Activated CD8-positive, alpha-beta T cell treated with anti-CD3 and anti-CD28 coated beads, Interleukin-2, amount 10 ng/mL, durations not matched to agents 7 days and 5 days (primary cell): ENCODE data around the gene SDK2. TPM values are rescaled to one million over a fixed set of nuclear protein-coding genes. Genes with fewer than 3 reads are reported as not detected.
"Not testable (repeated sequence)": the region's sequence is repeated elsewhere in the genome, so short reads cannot be mapped to it uniquely, and the experiment has no call there.

Experiments used
- ATAC-seq: fragments of 150-1000 bp; cut with Tn5 transposase; one replicate; pipeline ENCODE4 v1.10.0; 2021; ENCODE audit warnings: moderate library complexity
- CTCF ChIA-PET: fragments of 350-600 bp; sonication (Branson Sonifier 250); formaldehyde crosslinking; loops from one replicate; lab custom pipeline; 2021; ENCODE audit warnings: antibody characterized with exemption; lab: Charles Lee
- POLR2A ChIA-PET: fragments of 350-600 bp; sonication (Branson Sonifier 250); formaldehyde crosslinking; loops from one replicate; lab custom pipeline; 2021; ENCODE audit warnings: antibody characterized with exemption; lab: Charles Lee
- DNase-seq: peaks from one replicate; pipeline ENCODE4 v3.0.0-alpha.2; 2020
- H3K27ac Mint-ChIP-seq: one replicate; pipeline ENCODE4 v1.8.0; 2021; ENCODE audit warnings: mild to moderate bottlenecking, mixed read lengths
- H3K27me3 Mint-ChIP-seq: one replicate; pipeline ENCODE4 v1.8.0; 2021; ENCODE audit warnings: low read depth, mixed read lengths
- H3K36me3 Mint-ChIP-seq: one replicate; pipeline ENCODE4 v1.8.0; 2021; ENCODE audit warnings: low read depth, mixed read lengths
- H3K4me1 Mint-ChIP-seq: one replicate; pipeline ENCODE4 v1.8.0; 2021; ENCODE audit warnings: low read depth, mixed read lengths
- H3K4me3 Mint-ChIP-seq: one replicate; pipeline ENCODE4 v1.8.0; 2021; ENCODE audit warnings: mild to moderate bottlenecking, mixed read lengths
- H3K9me3 Mint-ChIP-seq: one replicate; pipeline ENCODE4 v1.8.0; 2022; ENCODE audit warnings: mixed read lengths; ENCODE audit not compliant: insufficient read depth
- total RNA-seq, 2 experiments: library from RNA; stranded (reverse); gene quantifications; one replicate each; pipeline ENCODE4 v1.2.3, GENCODE V29; 2021

The SDK2 gene
- total RNA-seq, 2 experiments from 2014 or later: 18.4 to 20.0 TPM

DNA sequence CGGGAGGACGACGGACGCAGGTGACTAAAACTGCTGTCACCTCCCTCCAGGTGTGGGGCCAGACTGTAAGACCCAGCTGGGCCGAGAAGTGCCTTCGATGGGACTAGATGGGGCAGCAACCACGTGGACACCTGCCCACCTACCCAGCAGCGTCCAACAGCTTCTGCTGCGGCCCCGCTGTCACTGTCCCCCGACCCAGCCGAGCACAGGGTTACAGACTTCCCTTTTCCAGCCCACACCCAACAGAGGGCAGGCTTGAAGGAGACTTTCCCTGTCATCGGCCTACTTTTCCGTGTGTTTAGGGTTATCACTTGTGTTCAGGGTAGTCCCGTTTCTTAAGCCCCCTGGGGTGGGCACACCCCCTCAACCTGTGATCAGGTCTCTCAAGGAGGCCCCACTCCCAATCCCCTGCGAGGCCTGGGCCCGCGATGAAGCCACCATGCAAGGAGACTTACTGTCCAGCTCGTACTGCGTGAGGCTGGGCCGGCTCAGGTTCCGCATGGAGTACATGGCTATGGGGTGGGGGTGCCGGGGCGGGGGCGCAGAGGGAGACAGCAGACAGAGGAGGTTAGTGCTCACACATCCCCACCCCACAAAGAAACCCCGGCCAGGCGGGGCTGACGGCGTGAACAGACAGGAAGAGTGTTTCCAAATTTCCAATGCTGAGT, 263.7 kb downstream of the SDK2 start:
- CTCF ChIA-PET: interaction anchor here (1.8 to 2.0 kb wide), 2 partner anchors 10 kb away, joined by 7 to 8 read pairs; no protein-coding TSS in a partner anchor
- Mint-ChIP-seq H3K4me3 (no peak overlapping the region), H3K36me3 (peaks cover 2% of the 10 kb centered on the region), H3K4me1 (no peaks in the 10 kb centered on the region), H3K9me3 (no peaks in the 10 kb centered on the region), H3K27me3 (no peaks in the 10 kb centered on the region), H3K27ac (no peak overlapping the region)
- ATAC-seq (no peak), DNase-seq (no peak)
- POLR2A ChIA-PET: no interaction called here

DNA sequence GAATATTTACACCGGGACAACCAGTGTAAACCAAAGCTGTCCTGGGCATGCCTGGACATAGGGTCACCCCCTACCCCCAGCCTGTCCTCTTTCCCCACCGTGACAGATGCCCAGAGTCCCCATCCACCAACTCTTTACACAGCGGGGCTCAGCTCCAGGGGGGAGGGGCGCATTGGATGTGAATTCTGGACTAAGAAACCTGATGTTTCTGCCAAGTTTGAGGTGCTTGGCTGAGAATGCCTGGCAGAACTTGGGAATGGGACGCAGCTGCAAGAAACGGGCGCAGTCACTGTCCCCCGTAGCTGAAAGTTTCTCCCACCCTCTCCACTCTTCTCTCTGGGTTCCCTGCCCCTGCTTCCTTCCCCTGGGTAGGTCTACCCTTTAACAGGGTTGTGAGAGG, 264.4 kb downstream of the SDK2 start:
- DNase-seq (no peak), ATAC-seq (no peak)
- CTCF ChIA-PET: interaction anchor here (2.0 kb wide), 1 partner anchor 9 kb away, joined by 7 read pairs; no protein-coding TSS in a partner anchor
- Mint-ChIP-seq H3K4me3 (no peak overlapping the region), H3K9me3 (no peaks in the 10 kb centered on the region), H3K4me1 (no peaks in the 10 kb centered on the region), H3K27me3 (no peaks in the 10 kb centered on the region), H3K36me3 (no peaks in the 10 kb centered on the region), H3K27ac (no peak overlapping the region)
- POLR2A ChIA-PET: no interaction called here

DNA sequence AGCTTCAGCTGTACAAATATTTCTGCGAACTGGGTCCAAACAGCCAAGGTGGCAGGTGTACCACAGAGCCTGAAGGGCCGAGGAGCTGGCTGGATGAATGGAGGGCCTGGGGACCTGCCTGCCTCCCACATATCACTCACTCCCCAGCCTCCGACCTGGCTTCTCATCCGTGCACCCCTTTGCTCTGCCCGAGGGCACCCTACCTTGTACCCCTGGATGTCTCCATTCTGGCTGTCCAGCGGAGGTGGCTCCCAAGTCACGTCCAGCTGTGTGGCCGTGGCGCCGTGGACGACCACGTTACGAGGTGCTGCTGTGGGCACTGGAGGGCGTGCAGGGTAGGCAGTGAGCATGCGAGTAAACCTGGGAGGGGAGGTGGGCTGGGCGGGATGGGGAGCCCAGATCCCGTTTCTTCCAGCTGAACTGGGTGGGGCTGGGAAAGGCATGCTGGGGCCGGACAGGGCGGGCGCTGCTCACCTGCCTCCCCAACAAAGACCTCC, 265.2 kb downstream of the SDK2 start:
- POLR2A ChIA-PET: no interaction called here

DNA sequence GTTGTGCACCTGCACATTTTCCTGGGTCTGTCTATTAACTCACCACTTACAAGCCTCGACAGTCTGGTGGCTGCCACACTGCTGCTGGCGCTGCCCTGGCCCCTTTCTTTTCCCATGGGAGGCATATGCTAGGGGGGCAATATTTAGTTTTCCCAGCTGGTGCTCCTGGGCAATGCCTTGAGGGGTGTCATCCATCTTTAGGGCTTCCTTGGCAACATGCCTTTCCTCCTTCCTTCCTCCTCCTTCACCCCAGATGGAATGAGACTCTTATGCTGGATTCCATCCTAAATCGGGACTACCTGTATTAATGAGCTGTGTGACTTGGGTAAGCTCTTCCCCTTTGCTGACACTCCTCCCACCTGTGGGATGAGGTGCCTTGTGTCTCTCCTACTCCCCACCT, 267.6 kb downstream of the SDK2 start:
- H3K4me3 Mint-ChIP-seq: no peak overlapping the region
- peaks cover 2% of the 10 kb centered on the region for H3K27me3 Mint-ChIP-seq
- H3K9me3 Mint-ChIP-seq: no peaks in the 10 kb centered on the region
- DNase-seq (no peak), ATAC-seq (no peak)
- H3K27ac Mint-ChIP-seq: no peak overlapping the region
- H3K4me1 Mint-ChIP-seq: no peaks in the 10 kb centered on the region
- ChIA-PET POLR2A (no interaction called here), CTCF (interaction anchor here (2.3 kb wide), 1 partner anchor 122 kb away, joined by 8 read pairs; no protein-coding TSS in a partner anchor)
- no peaks in the 10 kb centered on the region for H3K36me3 Mint-ChIP-seq

More for the DNA sequence above, 265.2 kb downstream of the SDK2 start:
- Mint-ChIP-seq H3K36me3 (no peaks in the 10 kb centered on the region), H3K4me1 (no peaks in the 10 kb centered on the region), H3K27ac (no peak overlapping the region), H3K9me3 (no peaks in the 10 kb centered on the region), H3K27me3 (no peaks in the 10 kb centered on the region), H3K4me3 (no peak overlapping the region)
- DNase-seq (no peak), ATAC-seq (no peak)
- CTCF ChIA-PET: interaction anchor here (2.0 kb wide), 1 partner anchor 9 kb away, joined by 7 read pairs; no protein-coding TSS in a partner anchor

DNA sequence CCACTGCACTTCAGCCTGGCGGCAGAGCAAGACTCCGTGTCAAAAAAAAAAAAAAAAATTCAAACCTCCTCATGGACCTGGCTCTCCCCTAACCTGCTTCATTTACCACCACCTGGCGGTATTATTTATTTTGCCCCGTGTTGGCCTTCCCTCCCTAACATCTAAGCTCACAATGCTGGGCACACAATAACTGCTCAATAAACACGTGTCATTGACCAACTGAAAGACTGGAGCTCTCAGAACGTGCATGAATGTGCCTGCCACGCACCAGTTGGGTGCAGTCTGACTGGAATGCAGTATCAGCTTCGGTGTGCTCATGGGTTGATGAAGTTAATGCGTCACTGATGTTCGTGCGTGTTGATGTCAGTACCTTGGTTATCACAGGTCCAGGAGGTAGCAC, 268.1 kb downstream of the SDK2 start:
- no peak for ATAC-seq
- POLR2A ChIA-PET: no interaction called here
- Mint-ChIP-seq H3K36me3 (no peaks in the 10 kb centered on the region), H3K27ac (no peak overlapping the region), H3K4me3 (no peak overlapping the region), H3K9me3 (no peaks in the 10 kb centered on the region), H3K4me1 (no peaks in the 10 kb centered on the region), H3K27me3 (peaks cover 4% of the 10 kb centered on the region)
- DNase-seq: no peak
- CTCF ChIA-PET: interaction anchor here (2.3 kb wide), 1 partner anchor 121 kb away, joined by 8 read pairs; no protein-coding TSS in a partner anchor

DNA sequence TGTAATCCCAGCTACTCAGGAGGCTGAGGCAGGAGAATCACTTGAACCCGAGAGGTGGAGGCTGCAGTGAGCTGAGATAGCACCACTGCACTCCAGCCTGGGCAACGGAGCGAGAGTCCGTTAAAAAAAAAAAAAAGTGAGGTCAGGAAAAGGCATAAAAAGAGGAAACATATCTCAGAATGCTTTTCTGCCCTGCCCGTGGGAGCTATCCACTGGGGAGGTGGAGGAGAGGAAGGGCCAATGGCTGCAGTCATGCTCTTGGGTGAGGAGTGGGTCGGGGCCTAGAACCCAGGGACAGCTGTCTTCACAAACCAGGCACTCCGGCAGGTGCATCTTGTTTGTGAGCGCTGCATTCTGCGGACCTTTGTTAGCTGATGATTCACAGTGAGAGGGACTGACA, 272.4 kb downstream of the SDK2 start:
- POLR2A ChIA-PET: interaction anchor here (0.7 kb wide), 1 partner anchor 116 kb away, joined by 5 read pairs; no protein-coding TSS in a partner anchor
- H3K36me3 Mint-ChIP-seq: no peaks in the 10 kb centered on the region
- H3K4me3 Mint-ChIP-seq: no peak overlapping the region
- ATAC-seq (no peak), DNase-seq (no peak)
- no peaks in the 10 kb centered on the region for H3K4me1 Mint-ChIP-seq
- H3K27ac Mint-ChIP-seq: no peak overlapping the region
- CTCF ChIA-PET: interaction anchor here (0.6 to 6.9 kb wide), 5 partner anchors 115 to 815 kb away, joined by 3 to 123 read pairs (median 20); no protein-coding TSS in a partner anchor
- H3K9me3 Mint-ChIP-seq: no peaks in the 10 kb centered on the region
- H3K27me3 Mint-ChIP-seq: peaks cover 4% of the 10 kb centered on the region

DNA sequence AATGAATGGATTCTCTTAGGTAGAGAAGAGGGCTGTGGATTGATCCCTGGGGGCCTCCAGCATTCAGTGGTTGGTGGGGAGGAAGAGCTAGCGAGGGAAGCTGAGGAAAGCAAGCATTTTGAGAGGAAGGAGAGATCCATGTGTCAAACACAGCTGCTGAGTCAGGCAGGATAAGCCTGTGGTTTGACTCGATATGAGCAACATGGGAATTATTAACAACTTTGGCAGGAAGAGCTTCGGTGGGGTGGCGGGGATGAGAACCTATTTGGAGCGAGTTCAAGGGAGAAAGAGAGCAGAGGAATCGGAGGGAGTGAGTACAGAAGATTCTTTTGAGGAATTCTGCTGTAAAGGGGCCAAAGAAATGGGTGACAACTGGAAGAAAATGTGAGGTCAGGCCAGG, 273.0 kb downstream of the SDK2 start:
- DNase-seq (no peak), ATAC-seq (no peak)
- H3K27ac Mint-ChIP-seq: no peak overlapping the region
- POLR2A ChIA-PET: interaction anchor here (0.6 kb wide), 1 partner anchor 126 kb away, joined by 3 read pairs; no protein-coding TSS in a partner anchor
- H3K9me3 Mint-ChIP-seq: no peaks in the 10 kb centered on the region
- CTCF ChIA-PET: interaction anchor here (0.6 to 6.9 kb wide), 8 partner anchors 9 to 814 kb away, joined by 3 to 123 read pairs (median 10); no protein-coding TSS in a partner anchor
- no peak overlapping the region for H3K4me3 Mint-ChIP-seq
- no peaks in the 10 kb centered on the region for H3K36me3 Mint-ChIP-seq
- H3K27me3 Mint-ChIP-seq: peaks cover 4% of the 10 kb centered on the region
- H3K4me1 Mint-ChIP-seq: no peaks in the 10 kb centered on the region

DNA sequence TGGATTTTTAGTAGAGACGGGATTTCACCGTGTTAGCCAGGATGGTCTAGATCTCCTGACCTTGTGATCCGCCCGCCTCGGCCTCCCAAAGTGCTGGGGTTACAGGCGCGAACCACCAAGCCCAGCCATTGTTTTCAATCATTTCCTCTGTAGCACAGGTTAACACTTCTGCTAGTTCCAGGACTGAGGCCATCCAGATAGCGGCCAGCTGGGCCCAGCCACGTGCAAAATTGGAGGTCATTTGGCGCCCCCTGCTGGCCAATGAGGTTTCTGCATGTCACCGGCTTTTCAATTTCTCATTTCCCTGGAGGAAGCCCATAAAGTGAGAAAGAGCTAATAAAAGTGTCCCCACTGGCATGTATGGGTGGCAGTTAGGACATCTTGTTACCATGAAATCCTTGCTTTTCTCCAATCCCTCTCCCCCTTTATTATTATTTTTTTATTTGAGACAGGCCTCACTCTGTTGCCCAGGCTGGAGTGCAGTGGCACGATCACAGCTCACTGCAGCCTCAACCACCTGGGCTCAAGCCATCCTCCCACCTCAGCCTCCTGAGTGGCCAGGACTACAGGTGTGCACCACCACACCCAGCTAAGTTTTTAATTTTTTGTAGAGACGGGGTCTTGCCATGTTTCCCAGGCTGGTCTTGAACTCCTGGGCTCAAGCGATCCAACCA, 274.3 kb downstream of the SDK2 start:
- not testable (repeated sequence) for H3K4me1 Mint-ChIP-seq, H3K4me3 Mint-ChIP-seq, H3K9me3 Mint-ChIP-seq, H3K36me3 Mint-ChIP-seq, H3K27ac Mint-ChIP-seq, H3K27me3 Mint-ChIP-seq
- CTCF ChIA-PET: interaction anchor here (0.6 to 6.9 kb wide), 43 partner anchors 9 to 813 kb away, joined by 3 to 123 read pairs (median 5); partner anchors contain the start of gene CDC42EP4
- POLR2A ChIA-PET: interaction anchor here (0.9 kb wide), 1 partner anchor 113 kb away, joined by 4 read pairs; no protein-coding TSS in a partner anchor
- peak; percentile 84 for DNase-seq
- peak; percentile 75 for ATAC-seq

DNA sequence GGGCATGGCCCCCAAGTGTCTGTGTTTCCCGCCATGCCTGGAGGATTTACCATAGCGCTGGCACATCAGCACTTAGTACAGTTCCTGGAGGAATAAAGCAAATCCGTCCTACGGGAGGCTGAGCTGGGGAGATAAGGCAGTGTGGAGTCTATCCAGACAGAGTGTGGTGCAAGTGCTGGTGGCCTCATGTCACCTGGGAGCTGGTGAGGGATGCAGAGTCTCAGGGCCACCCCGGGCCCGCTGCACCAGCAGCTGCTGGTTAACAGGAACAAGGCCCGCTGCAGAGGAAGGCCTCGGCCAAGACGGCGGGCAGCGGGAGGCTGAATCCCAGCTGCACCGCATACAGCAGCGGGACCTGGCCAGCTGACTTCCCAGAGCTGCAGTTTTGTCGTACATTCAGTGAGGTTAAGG, 275.1 kb downstream of the SDK2 start:
- H3K27ac Mint-ChIP-seq: no peak overlapping the region
- H3K4me1 Mint-ChIP-seq: no peaks in the 10 kb centered on the region
- ATAC-seq (no peak), DNase-seq (no peak)
- ChIA-PET POLR2A (no interaction called here), CTCF (interaction anchor here (1.3 to 6.9 kb wide), 10 partner anchors 57 to 812 kb away, joined by 5 to 123 read pairs (median 12); partner anchors contain the start of gene CDC42EP4)
- no peaks in the 10 kb centered on the region for H3K36me3 Mint-ChIP-seq
- no peak overlapping the region for H3K4me3 Mint-ChIP-seq
- H3K27me3 Mint-ChIP-seq: peaks cover 4% of the 10 kb centered on the region
- H3K9me3 Mint-ChIP-seq: no peaks in the 10 kb centered on the region

DNA sequence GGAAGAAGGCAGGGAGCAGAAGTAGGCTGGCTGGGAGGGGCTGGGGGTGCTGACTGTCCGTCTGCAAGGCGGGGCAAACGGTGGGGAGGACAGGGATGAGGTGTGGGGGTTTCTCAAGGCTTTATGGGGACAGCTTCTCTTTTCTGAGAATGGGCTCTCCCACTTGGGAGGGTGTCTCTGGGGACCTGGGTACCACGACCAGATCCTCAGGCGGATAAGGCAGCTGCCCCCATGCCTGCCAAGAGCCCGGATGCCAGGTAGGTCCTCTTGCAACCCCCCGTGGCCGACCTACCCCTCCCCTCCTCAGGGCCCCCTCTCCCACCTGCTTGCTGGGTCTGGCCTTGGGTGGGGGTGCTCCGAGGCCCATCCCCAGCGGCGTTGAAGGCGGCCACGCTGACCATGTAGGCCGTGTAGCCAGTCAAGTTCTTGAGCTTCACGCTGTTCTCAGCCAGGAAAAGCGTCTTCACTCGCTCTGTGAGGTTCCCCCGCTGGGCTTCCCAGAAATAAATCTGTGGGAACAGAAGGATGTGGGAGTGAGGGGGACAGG, 276.1 kb downstream of the SDK2 start:
- H3K4me3 Mint-ChIP-seq: no peak overlapping the region
- peaks cover 4% of the 10 kb centered on the region for H3K27me3 Mint-ChIP-seq
- no peak for DNase-seq
- no peaks in the 10 kb centered on the region for H3K36me3 Mint-ChIP-seq
- ChIA-PET CTCF (interaction anchor here (0.9 to 6.9 kb wide), 4 partner anchors 112 to 811 kb away, joined by 3 to 123 read pairs (median 70); no protein-coding TSS in a partner anchor), POLR2A (no interaction called here)
- no peaks in the 10 kb centered on the region for H3K4me1 Mint-ChIP-seq
- H3K9me3 Mint-ChIP-seq: no peaks in the 10 kb centered on the region
- H3K27ac Mint-ChIP-seq: no peak overlapping the region
- ATAC-seq: no peak

DNA sequence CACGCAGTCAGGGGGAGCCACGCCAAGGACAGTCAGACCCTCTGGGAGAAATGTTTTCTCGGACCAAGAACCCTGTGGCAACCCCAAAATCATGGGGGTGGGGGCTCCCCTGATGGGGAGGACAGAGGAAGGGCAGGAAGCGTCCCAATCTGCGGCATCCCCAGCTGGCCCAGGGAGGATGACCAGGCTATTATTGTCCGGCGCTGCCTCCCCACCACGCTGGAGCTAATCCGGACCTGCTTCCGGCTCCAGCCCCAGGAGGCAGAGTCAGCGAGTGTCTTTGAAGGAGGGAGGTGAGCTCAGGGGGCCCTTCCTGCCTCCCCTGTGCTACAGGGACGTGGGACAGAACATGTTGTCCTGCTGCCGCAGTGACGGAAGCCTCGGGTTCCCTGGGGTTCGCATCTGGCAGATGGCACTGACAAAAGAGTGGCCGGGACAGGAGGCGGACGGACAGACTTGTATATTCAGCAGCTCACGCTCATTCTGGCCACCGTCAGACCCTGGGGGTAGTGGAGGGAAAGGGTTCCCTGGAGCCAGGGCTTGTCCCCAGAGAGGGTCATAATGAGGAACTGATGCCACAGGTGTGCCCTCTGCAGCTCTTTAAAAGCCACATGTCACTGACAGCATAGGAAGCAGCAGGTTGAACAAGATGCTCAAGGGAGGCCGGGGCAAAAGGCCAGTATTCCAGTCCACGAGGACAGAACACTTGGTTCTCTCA, 278.2 kb downstream of the SDK2 start:
- CTCF ChIA-PET: no interaction called here
- H3K4me1 Mint-ChIP-seq: no peaks in the 10 kb centered on the region

More for the DNA sequence above, 278.2 kb downstream of the SDK2 start:
- POLR2A ChIA-PET: no interaction called here
- ATAC-seq (no peak), DNase-seq (no peak)
- no peaks in the 10 kb centered on the region for H3K36me3 Mint-ChIP-seq
- H3K9me3 Mint-ChIP-seq: no peaks in the 10 kb centered on the region
- H3K27me3 Mint-ChIP-seq: no peaks in the 10 kb centered on the region
- H3K27ac Mint-ChIP-seq: no peak overlapping the region
- no peak overlapping the region for H3K4me3 Mint-ChIP-seq
